Stimulated activated CD4-positive, alpha-beta T cell treated with anti-CD3 and anti-CD28 coated beads, TNF-alpha, amount 100 ng/mL, for 1 hour (primary cell): ENCODE results near the gene XYLT1.

Experiments used
- DNase-seq, 3 donors: peaks; one replicate each; pipeline ENCODE4 v3.0.0-alpha.2; 2020; ENCODE audit warnings: low read depth in 3 of 3, low spot score in 1 of 3

Gene XYLT1

GRCh38 chr16:17294856-17295255 is 175.9 kb downstream of the XYLT1 start:
- DNase-seq: no peak

DNA sequence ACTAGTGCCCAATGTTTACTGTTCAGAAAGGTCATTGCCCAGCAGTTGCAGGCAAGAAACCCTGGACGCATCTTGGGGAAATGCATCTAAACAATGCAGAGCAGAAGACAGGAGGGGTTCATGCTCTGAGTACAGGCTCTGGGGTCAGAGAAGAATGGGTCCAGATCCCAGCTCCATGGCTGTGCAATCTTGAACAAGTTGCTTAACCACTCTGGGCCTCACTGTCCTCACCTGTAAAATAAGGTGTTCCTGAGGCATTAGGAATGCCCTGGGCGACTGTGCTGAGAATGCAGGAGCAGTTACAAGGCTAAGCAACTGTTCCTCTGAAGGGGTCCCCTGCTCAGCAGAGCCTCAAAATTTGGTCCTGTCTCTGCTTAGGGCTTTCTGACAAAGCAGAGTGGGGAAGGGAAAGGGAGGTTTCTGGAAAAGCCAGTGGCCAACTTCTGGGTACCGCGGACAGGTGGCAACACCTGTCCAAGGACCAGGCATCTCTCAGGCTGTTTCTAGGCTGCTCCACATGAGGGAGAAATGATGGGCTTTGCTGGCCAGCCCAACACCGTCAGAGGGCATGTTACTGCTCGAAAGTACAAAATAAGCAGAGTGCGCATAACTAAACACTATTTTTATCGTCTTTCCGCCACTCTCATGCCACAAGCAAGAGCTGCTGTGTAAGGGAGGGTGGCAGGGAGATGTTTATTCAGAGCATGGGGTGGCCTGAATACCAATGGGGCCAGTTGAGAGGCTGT is 176.8 kb downstream of the XYLT1 start:
- DNase-seq: no peak

- DNase-seq: no peak
These were observed 179.5 kb downstream of the XYLT1 start for GRCh38 chr16:17291289-17291688.

DNA sequence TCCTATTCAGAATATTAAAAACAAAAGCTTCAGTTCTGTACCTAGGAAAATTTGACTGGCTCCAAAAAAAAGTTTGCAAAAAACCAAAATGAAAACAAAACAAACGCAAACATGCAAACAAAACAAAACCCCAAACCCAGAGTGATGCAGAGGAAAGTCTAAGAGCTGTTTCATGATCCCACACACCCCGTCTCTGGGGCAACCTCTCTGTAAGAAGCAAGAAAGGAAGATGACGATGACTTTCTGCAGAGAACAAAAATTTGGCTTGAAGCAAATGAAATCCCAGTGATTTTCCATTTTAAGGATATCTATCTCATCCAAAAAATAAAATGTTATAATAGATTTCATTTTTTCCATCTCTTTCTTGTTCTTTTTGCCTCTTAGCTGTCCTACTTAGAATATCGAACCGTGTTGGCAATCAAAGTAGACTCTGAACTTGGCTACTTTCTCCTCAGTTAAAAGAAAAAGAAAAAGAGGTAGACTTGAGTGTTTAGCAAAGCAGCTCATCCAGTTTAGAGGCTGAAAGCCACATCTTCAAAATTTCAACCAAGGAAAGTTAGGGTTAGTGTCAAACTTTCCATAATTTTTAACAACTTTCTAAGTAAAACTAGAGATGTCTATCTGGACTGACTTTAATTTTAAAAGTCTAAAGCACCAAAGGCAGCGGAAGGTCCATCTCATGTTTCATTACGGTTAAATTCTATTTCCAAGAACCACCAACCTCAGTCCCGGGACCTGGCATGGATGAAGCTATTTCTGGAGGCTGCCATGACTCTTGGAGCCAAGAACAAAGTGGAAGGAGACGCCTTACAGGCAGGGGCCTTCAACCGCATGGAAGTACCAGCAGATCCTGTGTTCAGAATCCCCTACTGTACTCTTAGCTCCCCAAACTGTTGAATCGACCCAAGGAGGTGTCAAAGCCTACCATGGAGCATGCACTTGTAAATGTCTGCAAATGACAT is 180.8 kb downstream of the XYLT1 start:
- DNase-seq: no peak

GRCh38 chr16:17289050-17289449 is 181.7 kb downstream of the XYLT1 start:
- DNase-seq: no peak

GRCh38 chr16:17287166-17287800 is 183.5 kb downstream of the XYLT1 start:
- no peak for DNase-seq

- no peak for DNase-seq
These were observed 184.3 kb downstream of the XYLT1 start for GRCh38 chr16:17286443-17286842.

- DNase-seq: no peak
These were observed 187.7 kb downstream of the XYLT1 start for GRCh38 chr16:17283016-17283415.

- no peak for DNase-seq
These were observed 188.5 kb downstream of the XYLT1 start for GRCh38 chr16:17282247-17282646.

DNA sequence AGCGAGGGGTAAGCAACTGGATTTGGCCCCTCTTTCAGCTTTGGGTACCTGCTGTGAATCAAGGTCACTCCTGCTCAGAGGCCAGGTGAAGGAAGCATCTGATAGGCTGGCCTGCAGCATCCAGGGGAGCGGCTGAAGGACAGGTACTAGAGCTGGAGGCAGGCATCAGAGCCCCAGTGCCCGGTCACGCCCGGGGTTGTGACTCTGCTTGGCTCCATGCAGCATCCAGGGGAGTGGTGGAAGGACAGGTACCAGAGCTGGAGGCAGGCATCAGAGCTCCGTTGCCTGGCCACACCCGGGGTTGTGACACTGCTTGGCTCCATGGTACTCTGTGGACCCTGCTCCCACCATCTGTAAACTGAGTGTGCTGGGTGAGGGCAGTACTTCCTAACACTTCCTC is 189.7 kb downstream of the XYLT1 start:
- no peak for DNase-seq

GRCh38 chr16:17278988-17279387 is 191.8 kb downstream of the XYLT1 start:
- no peak for DNase-seq

- DNase-seq: no peak
These were observed 192.8 kb downstream of the XYLT1 start for GRCh38 chr16:17277981-17278381.

- no peak for DNase-seq
These were observed 194.2 kb downstream of the XYLT1 start for GRCh38 chr16:17276610-17277009.

DNA sequence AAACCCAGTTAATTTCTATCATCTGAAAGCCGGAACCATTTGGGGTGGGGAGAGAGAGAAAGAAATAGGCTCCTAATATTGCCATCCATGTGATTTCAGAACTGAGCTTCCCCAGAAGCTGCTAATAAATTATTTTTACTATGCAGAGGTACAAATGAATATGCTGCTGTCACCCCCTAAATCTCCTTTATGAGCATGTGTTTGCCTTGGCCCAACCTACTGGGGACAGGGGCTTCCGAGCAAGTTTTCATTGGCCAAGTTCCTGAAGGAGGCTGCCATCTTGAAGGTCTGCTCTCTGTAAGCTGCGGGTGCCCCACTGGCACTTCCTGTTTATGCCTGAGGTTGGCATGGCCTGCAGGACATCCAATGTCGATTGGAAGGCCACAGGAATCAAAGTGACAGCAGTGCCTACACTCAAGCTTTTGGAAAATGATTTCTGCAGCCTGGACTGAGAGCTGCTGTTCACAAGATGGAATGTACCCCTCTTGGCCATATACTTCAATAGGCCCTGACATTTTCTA is 194.7 kb downstream of the XYLT1 start:
- DNase-seq: no peak

DNA sequence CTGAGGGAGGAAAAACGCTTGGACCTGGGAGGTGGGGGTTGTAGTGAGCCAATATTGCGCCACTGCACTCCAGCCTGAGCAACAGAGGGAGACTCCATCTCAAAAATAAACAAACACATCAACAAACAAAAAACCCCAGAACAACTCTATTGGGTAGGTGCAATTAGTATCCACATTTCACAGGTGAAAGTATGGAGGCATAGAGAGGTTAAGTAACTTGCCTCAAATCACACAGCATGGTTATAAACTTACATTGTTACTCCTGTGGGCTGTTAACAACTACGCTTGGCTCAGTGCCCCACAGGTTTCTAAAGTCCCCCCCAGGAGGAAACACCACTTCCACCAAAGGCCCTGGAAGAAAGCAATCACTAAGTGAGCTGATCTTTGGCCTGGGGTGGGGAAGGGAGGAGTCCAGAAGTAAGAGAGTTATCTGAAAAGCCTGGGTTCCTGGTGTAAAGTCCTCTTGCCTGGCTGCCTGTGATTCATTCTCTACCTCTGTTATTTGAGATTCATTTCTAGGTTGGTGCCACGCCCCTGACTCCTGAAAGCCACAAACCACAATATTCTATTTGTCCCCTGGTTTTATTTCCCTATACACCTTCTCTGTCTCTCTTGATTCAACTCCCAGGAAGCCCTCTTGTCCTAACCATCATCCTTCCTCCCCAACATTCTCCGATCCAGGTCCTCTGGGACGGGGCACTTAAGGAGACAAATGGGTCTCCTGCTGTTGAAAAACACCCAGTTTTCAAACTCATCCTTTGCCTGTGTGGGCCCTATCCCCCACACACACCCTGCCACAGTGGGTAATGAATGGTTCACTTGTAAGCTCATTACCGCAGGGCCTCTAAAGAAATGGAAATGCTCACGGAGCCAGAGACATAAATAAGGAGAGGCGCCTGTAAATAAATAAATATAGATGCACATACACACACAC is 195.4 kb downstream of the XYLT1 start:
- DNase-seq: no peak

- DNase-seq: no peak
These were observed 197.6 kb downstream of the XYLT1 start for GRCh38 chr16:17273142-17273561.

- no peak for DNase-seq
These were observed 198.0 kb downstream of the XYLT1 start for GRCh38 chr16:17272716-17273115.

- no peak for DNase-seq
These were observed 199.1 kb downstream of the XYLT1 start for GRCh38 chr16:17271687-17272086.

DNA sequence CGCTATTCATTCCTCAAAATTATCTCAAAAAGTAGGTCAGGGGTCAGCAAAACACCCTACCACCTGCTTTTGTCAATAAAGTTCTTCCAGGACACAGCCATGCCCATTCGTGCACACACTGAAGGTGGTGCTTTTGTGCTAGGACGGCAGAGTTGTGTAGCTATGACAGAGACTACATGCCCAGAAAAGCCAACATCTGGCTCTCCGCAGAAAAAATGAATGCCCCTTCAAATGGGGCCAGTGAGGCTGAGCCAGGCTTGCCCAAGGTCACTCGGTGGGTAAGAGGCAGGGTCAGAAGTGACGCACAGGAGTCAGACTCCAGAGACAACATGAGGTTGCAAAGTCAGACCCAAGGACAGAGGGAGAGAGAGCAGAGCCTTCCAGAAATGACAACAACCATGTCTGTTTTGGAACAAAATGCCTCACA is 200.1 kb downstream of the XYLT1 start:
- DNase-seq: no peak

DNA sequence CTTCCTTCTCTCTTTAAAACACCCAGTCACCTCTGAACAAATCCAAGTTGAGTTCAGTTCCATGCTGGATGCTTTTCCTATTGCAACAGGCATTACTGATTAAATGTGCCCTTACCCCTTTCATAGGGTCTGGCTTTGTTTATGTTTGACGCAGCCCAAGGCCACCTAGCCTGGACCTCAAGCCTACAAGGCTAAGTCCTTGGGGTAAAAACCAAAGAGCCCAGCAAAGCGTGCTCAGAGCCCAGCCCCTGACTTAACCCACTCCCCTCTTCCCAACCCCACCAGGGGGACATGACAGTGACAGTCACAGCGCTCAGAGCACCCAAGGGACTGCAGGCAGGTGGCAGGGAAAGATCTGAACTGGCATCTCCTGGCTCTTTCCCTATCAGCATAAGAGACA is 200.6 kb downstream of the XYLT1 start:
- DNase-seq: no peak
